ENCODE results near the gene TCF21.

DNA sequence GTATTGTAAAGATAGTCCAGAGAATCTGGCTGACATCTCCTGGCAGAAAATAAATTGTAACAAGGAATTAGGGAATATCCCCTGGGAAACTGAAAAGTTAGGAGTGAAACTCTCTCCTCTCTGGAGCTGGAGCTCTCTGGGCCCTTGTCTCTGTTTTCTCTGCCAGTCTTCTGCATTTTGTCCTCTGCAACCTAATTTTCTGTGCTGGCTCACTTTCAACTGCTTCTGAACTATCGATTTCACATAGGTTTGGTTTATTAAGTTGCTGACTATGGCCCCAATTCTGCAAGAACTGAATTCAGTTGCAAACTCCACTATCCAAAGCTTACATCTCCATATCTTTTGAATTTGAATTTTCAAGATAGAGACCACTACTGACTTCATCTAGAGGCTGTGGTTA, 9.3 kb downstream of the TCF21 start:
- TF ChIP-seq, protein P1, sequence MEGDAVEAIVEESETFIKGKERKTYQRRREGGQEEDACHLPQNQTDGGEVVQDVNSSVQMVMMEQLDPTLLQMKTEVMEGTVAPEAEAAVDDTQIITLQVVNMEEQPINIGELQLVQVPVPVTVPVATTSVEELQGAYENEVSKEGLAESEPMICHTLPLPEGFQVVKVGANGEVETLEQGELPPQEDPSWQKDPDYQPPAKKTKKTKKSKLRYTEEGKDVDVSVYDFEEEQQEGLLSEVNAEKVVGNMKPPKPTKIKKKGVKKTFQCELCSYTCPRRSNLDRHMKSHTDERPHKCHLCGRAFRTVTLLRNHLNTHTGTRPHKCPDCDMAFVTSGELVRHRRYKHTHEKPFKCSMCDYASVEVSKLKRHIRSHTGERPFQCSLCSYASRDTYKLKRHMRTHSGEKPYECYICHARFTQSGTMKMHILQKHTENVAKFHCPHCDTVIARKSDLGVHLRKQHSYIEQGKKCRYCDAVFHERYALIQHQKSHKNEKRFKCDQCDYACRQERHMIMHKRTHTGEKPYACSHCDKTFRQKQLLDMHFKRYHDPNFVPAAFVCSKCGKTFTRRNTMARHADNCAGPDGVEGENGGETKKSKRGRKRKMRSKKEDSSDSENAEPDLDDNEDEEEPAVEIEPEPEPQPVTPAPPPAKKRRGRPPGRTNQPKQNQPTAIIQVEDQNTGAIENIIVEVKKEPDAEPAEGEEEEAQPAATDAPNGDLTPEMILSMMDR (IDR thresholded peaks at IDR 0.05) = no peak
- no peak for TF ChIP-seq POLR2AphosphoS5 (IDR thresholded peaks at IDR 0.05)

Measured in gastroesophageal sphincter (tissue), 3 donors.